ENCODE results near the gene TCF3.

TCF3 gene

GRCh38 chr19:1636325-1637236, 15.8 kb downstream of the TCF3 start:
- no peak overlapping the region for H3K4me3 ChIP-seq (IDR thresholded peaks at IDR 0.05; ENCODE audit: insufficient read depth, low read depth, low read length)
- no peak overlapping the region for H3K27ac ChIP-seq
- peaks cover 57% of the 10 kb centered on the region; the same call in 1 of the 2 replicates for H3K79me2 ChIP-seq (ENCODE audit: insufficient read depth, low read depth)
- no peak overlapping the region for H3K4me2 ChIP-seq
- no peaks in the 10 kb centered on the region for H4K20me1 ChIP-seq (ENCODE audit: insufficient read depth)
- H2AFZ ChIP-seq (ENCODE audit: low read depth), result no peak overlapping the region
- no peaks in the 10 kb centered on the region for H3K4me1 ChIP-seq (ENCODE audit: low read depth, poor library complexity, severe bottlenecking)
- no peak for TF ChIP-seq CTCF (conservative IDR thresholded peaks at IDR 0.05; ENCODE audit: low read depth, low read length)
- no peaks in the 10 kb centered on the region for H3K27me3 ChIP-seq (ENCODE audit: insufficient read depth, low read depth)
- H3K36me3 ChIP-seq (ENCODE audit: insufficient read depth), result peaks cover 3% of the 10 kb centered on the region; the same call in 1 of the 2 replicates
- no peak overlapping the region for H3K9ac ChIP-seq

- H3K79me2 ChIP-seq (ENCODE audit: insufficient read depth, low read depth), result peaks cover 48% of the 10 kb centered on the region; the same call in 1 of the 2 replicates
- peaks cover 3% of the 10 kb centered on the region; the same call in 1 of the 2 replicates for H3K36me3 ChIP-seq (ENCODE audit: insufficient read depth)
- H3K27ac ChIP-seq, result no peak overlapping the region
- H3K9ac ChIP-seq, result no peak overlapping the region
- no peak for TF ChIP-seq CTCF (conservative IDR thresholded peaks at IDR 0.05; ENCODE audit: low read depth, low read length)
- H3K4me1 ChIP-seq (ENCODE audit: low read depth, poor library complexity, severe bottlenecking), result no peaks in the 10 kb centered on the region
- H4K20me1 ChIP-seq (ENCODE audit: insufficient read depth), result no peaks in the 10 kb centered on the region
- H3K4me2 ChIP-seq, result no peak overlapping the region
- H2AFZ ChIP-seq (ENCODE audit: low read depth), result no peak overlapping the region
- no peak overlapping the region for H3K4me3 ChIP-seq (IDR thresholded peaks at IDR 0.05; ENCODE audit: insufficient read depth, low read depth, low read length)
- H3K27me3 ChIP-seq (ENCODE audit: insufficient read depth, low read depth), result no peaks in the 10 kb centered on the region
Measured at GRCh38 chr19:1634938-1635243, 17.5 kb downstream of the TCF3 start.

GRCh38 chr19:1634242-1634937, 18.0 kb downstream of the TCF3 start:
- Histone ChIP-seq H3K36me3 (ENCODE audit: insufficient read depth) (peaks cover 3% of the 10 kb centered on the region; the same call in 1 of the 2 replicates), H3K4me1 (ENCODE audit: low read depth, poor library complexity, severe bottlenecking) (no peaks in the 10 kb centered on the region), H3K4me3 (IDR thresholded peaks at IDR 0.05; ENCODE audit: insufficient read depth, low read depth, low read length) (no peak overlapping the region), H3K27ac (no peak overlapping the region), H3K4me2 (no peak overlapping the region), H3K27me3 (ENCODE audit: insufficient read depth, low read depth) (no peaks in the 10 kb centered on the region), H3K9ac (no peak overlapping the region), H4K20me1 (ENCODE audit: insufficient read depth) (no peaks in the 10 kb centered on the region), H2AFZ (ENCODE audit: low read depth) (no peak overlapping the region), H3K79me2 (ENCODE audit: insufficient read depth, low read depth) (peaks cover 43% of the 10 kb centered on the region; the same call in 1 of the 2 replicates)
- TF ChIP-seq CTCF (conservative IDR thresholded peaks at IDR 0.05; ENCODE audit: low read depth, low read length), result no peak

GRCh38 chr19:1633269-1633826, 19.1 kb downstream of the TCF3 start:
- Histone ChIP-seq H3K27me3 (ENCODE audit: insufficient read depth, low read depth) (no peaks in the 10 kb centered on the region), H3K79me2 (ENCODE audit: insufficient read depth, low read depth) (peaks cover 32% of the 10 kb centered on the region; the same call in 1 of the 2 replicates), H3K36me3 (ENCODE audit: insufficient read depth) (peaks cover under 1% of the 10 kb centered on the region; the same call in 1 of the 2 replicates), H3K27ac (no peak overlapping the region), H3K4me3 (IDR thresholded peaks at IDR 0.05; ENCODE audit: insufficient read depth, low read depth, low read length) (no peak overlapping the region), H2AFZ (ENCODE audit: low read depth) (no peak overlapping the region), H3K4me1 (ENCODE audit: low read depth, poor library complexity, severe bottlenecking) (no peaks in the 10 kb centered on the region), H4K20me1 (ENCODE audit: insufficient read depth) (no peaks in the 10 kb centered on the region), H3K9ac (no peak overlapping the region), H3K4me2 (no peak overlapping the region)
- no peak for TF ChIP-seq CTCF (conservative IDR thresholded peaks at IDR 0.05; ENCODE audit: low read depth, low read length)
